Fibroblast of lung (primary cell): Measurements from ENCODE around the gene KRTAP5-6.

Source experiments
- CTCF ChIP-seq, 2 donors: IDR thresholded peaks in 1 of 2; conservative IDR thresholded peaks in 1 of 2; 1 replicate in 1 of 2; 2 replicates in 1 of 2; pipeline ENCODE4 v1.5.1; 2011 to 2012; ENCODE audit warnings: low read length in 2 of 2, control low read depth in 1 of 2, inconsistent platforms in 1 of 2, low read depth in 1 of 2, mild to moderate bottlenecking in 1 of 2
- EZH2 ChIP-seq: IDR thresholded peaks from 2 replicates; pipeline ENCODE4 v1.5.1; 2012; ENCODE audit warnings: low read length, control low read depth, mild to moderate bottlenecking; ENCODE audit errors: missing control alignments

GRCh38 chr11:1736447-1736992 is 39.5 kb downstream of the KRTAP5-6 start:
- no peak for TF ChIP-seq CTCF (conservative IDR thresholded peaks at IDR 0.05 in 1 of 2, IDR thresholded peaks at IDR 0.05 in 1 of 2; ENCODE audit: low read depth in 1 of 2, low read length in 2 of 2)
- TF ChIP-seq EZH2, result no peak
